HuH-7 (cell line): ENCODE results near the gene MRPL16.
"Not testable (repeated sequence)": the region's sequence is repeated elsewhere in the genome, so short reads cannot be mapped to it uniquely, and the experiment has no call there.

Experiments
- DNase-seq: peaks from one replicate; pipeline ENCODE4 v3.0.0; 2011; ENCODE audit warnings: low spot score

The MRPL16 gene

DNA sequence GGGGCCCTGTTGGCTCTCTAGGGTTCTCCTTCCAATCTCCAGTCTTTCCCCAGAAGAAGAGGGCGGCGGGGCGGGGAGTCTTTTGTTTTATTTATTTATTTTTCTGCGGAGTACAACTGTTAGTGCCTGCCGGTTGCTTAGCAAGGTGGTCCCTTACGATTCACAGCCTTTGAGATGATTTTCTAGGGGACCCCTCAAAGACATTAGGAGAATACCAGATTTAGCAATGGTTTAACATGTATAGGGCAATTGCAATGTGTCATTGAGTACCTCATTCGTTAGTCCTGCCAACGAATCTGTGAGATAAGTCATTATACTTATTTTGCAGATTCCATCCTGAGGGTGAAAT lies 307 bp upstream of the MRPL16 start:
- no peak for DNase-seq

GRCh38 chr11:59807047-59807610 lies 3.4 kb downstream of the MRPL16 start:
- no peak for DNase-seq

DNA sequence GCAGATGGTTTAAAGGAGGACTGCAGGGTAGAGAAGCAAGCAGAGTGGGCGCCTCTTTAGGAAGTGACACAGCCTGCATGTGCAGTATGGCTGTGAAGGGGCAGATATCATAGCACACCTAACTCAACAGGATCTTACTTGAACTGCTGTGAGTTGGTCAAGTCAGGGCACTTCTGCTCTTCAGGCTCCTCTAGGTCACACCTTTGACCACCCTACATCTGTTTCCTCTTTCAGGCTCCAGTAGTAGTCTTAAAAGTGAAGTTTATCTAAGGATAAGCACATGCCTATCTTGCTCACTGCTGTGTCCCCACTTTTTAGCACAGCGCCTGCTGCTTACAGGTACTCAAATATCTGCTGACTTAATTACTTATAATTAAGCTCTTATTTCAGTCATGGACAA lies 6.5 kb downstream of the MRPL16 start:
- DNase-seq, result no peak

GRCh38 chr11:59802639-59803176 lies 7.9 kb downstream of the MRPL16 start:
- peak; percentile 36 for DNase-seq

DNA sequence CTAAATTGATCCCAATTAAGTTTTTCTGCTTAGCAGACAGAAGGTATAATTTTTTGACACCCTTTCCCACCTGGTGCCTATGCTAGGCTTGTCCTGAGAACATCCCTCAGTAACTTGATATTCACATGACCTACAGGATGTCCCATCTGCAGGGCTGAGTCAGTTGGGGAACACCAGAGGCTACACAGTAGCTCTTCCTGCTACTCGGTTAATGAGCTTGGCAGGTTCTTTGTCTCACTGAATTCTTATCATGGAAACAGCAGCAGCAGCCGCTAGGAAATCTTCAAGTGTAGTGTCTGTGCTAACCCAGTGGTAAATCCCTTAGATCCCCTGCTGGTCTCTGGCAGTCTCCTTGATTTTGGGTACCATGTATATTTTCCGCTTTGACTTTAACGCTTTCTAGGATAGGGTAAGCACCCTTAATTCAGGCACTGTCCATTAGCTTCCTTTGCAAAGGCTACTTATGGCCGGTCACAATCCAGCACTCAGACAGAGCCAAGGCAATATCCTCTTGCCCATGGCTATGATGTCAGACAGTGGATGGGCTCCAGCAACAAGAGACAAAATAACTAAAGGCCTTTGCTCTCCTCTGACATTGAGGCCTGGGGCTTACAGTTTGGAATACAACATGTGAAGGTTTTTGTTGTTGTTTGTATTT lies 8.5 kb downstream of the MRPL16 start:
- DNase-seq, result no peak

GRCh38 chr11:59801160-59801706 lies 9.3 kb downstream of the MRPL16 start:
- no peak for DNase-seq

GRCh38 chr11:59800390-59801025 lies 10.1 kb downstream of the MRPL16 start:
- DNase-seq, result no peak

GRCh38 chr11:59794417-59794816 lies 16.2 kb downstream of the MRPL16 start:
- no peak for DNase-seq

- no peak for DNase-seq
These were observed 18.1 kb downstream of the MRPL16 start for GRCh38 chr11:59792507-59792906.

DNA sequence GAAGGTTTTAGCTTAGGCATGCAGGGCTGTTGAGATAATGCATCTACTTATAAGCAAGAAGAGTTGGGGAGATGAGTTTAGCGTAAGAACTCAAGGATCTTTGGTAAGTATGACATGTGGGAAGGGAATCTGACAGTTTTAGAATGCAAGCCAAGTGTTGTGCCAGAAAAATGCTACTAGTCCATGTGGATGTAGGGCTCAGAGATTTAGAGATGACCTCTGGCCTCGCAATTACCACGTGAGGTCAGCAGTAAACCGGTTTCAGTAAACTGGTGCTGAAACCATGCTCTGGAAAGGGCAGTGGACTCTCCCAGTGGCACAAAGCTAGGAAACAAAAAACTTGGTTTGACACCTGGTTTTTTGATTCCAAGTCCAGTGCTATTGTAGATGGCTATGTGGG lies 18.9 kb downstream of the MRPL16 start:
- no peak for DNase-seq

GRCh38 chr11:59787816-59788215 lies 22.8 kb downstream of the MRPL16 start:
- no peak for DNase-seq

DNA sequence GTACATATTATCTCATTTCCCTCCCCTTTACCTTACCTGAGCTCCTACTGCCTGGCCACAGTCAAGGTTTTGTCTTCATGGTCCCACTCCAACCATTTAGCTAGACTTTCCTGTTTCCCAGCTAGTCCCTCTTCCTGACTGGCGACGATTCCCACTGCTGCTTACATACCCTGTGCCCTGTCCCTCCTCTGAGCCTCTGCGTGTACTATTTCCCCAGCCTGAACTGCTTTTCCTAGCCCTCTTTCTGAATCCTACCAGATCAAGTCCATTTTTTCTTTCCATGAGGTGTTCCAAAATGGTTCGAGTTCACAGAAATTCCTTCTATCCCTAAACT lies 23.4 kb downstream of the MRPL16 start:
- no peak for DNase-seq

DNA sequence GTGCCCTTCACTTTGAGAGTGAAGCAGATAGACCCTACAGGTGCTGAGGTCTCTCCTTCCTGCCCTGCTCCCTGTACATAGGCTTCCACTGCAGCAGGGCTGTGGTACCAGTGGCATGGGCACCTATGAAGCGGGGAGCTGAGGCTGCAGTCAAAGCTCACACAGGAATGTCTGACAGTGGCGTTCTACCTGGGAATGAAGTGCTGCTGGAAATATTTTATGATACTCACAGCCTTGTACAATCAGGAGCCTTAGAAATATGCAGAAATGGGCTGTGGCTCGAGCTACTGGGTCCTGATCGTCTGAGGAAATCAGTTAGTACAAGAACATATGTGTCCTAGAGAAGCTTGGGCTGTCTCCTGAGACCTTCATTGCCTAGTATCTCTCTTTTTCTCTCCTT lies 24.8 kb downstream of the MRPL16 start:
- no peak for DNase-seq

GRCh38 chr11:59784441-59784840 lies 26.1 kb downstream of the MRPL16 start:
- DNase-seq, result not testable (repeated sequence)

DNA sequence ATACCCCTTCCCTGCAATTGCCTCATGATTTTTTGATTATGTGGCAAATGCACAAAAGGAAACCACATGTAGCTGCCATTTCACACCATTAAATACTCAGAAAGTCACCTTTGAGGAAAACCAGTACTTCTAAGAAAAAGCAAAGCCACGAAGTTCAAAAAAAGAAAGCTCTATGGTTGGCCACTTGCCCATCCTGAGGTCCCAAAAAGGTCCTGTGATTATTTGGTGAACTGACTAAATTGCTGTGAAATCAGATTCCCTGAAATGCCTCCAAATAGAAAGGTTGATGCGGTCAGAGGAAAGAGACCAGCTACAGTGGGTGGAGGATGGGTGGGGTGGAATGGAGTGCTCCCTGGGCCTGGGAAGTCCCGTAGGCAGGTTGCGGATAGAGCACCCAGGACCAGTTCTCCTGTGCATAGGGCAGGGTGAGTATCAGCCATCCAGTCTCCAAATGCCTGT lies 26.9 kb downstream of the MRPL16 start:
- DNase-seq, result no peak

- DNase-seq, result no peak
These were observed 28.5 kb downstream of the MRPL16 start for GRCh38 chr11:59782080-59782479.

GRCh38 chr11:59779487-59779886 lies 31.1 kb downstream of the MRPL16 start:
- DNase-seq, result no peak

- DNase-seq, result peak; percentile 39
These were observed 32.5 kb downstream of the MRPL16 start for GRCh38 chr11:59778122-59778521.

DNA sequence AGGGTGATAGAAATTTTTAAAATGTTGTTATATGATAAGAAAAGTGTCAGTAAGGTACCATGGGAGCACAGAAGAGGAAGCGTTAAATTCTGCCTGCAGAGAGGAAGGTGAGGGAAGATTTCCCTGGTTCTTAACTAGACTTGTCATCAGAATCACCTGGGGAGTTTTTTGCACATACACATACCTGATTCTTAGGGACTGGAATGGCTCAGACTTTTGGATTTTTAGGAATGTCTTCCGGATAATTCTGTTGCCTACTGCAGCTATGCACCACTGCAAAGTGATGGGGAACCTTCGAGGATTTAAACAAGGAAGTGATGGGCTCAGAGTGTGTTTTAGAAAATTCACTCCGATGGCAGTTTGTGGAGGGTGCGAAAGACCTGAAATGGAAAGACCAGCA lies 33.5 kb downstream of the MRPL16 start:
- DNase-seq, result no peak

DNA sequence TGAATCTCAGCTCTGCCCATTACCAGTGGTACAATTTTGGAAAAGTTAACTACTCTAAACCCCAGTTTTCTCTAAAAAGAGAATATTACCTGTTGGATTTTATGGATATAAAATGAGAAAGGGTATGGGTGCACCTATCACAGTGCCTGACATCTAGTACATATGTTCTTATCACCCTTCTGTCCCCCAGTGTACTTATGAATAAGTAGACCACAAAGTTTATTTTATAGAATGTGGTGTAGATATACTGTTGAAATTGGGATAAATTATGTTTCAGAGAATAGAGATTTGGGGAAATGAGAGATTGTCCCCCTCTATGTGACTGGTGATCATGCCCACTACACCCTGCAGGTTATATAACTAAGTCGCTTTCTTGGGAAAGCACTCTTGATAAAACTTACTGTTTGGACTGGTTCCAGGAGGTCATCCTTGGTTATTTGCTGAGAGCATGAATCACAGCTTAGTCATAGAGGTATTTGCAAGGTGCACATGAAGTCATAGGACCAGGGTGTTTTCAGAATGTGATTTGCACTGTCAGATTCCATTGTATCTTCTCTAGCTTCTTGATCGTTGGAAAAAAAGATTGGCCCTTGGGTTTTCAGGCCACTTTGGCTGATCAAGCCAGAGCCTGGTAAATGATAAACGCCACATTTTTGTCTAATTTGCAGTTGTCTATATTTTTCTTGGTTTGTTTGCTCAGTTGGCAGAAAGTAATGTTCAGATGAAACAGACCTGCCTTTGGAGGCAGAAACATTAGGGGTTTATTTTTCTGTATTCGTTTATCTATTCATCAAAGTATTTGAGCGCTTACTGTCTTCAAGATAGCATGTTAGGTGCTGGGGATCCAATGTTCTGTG lies 34.1 kb downstream of the MRPL16 start:
- peak; percentile 23 for DNase-seq

GRCh38 chr11:59773083-59773440 lies 37.5 kb downstream of the MRPL16 start:
- no peak for DNase-seq

GRCh38 chr11:59771605-59772004 lies 39.0 kb downstream of the MRPL16 start:
- no peak for DNase-seq
